ENCODE data around the gene DNASE1L1. TPM values are rescaled to one million over a fixed set of nuclear protein-coding genes. Genes with fewer than 3 reads are reported as not detected.
A peak's percentile ranks its signal among the peaks of the same experiment; 100 is the strongest.

DNASE1L1 gene
- total and polyA plus RNA-seq, 2 of the 13 experiments (the other 11 are each of a cell fraction or from before 2014, with no cell fraction given): 4.7 to 12.3 TPM

GRCh38 chrX:154368630-154369448 lies 40.2 kb downstream of the DNASE1L1 start:
- ChIA-PET CTCF (ENCODE audit: low intra/inter-chr PET ratio, low total read pairs) (no interaction called here), POLR2A (interaction anchor here (0.9 to 3.0 kb wide), 8 partner anchors 18 to 173 kb away, joined by 3 to 17 read pairs (median 4); partner anchors contain the start of genes RPL10 and SLC10A3)
- Histone ChIP-seq H3K9me3 (ENCODE audit: low read length) (no peaks in the 10 kb centered on the region), H3K9ac (ENCODE audit: insufficient read depth, low read depth, low read length) (peak overlapping the region; percentile 84), H3K4me1 (ENCODE audit: insufficient read depth, low read length) (peaks cover 33% of the 10 kb centered on the region), H4K20me1 (ENCODE audit: insufficient read depth, low read length) (peaks cover 7% of the 10 kb centered on the region; the same call in 1 of the 2 replicates), H2AFZ (ENCODE audit: low read length) (no peak overlapping the region), H3K27ac (ENCODE audit: extremely low read length, insufficient read depth, low read length) (peak overlapping the region; percentile 61), H3K4me3 (replicated peaks in 1 of 3; ENCODE audit: insufficient read depth in 1 of 3, low read depth in 2 of 3, low read length in 3 of 3) (peak overlapping the region; percentile 34 to 92 (median 80); a peak in 5 of 6 replicates), H3K79me2 (ENCODE audit: insufficient read depth, low read length) (peaks cover 22% of the 10 kb centered on the region), H3K27me3 (ENCODE audit: control insufficient read depth in 1 of 2, insufficient read depth in 2 of 2, low read length in 2 of 2) (no peaks in the 10 kb centered on the region), H3K36me3 (replicated peaks in 1 of 2; ENCODE audit: control insufficient read depth in 1 of 2, insufficient read depth in 2 of 2, low read length in 2 of 2) (peaks cover 7 to 18% of the 10 kb centered on the region in 2 experiments; a peak in 4 of 5 replicates), H3K4me2 (ENCODE audit: low read depth, low read length) (peak overlapping the region; percentile 73)
- ATAC-seq (peak; percentile 28), DNase-seq (ENCODE audit: low spot score) (peak; percentile 66), FAIRE-seq (no peak)
- in situ Hi-C loops (cut with HindIII; ENCODE audit: extremely low pct_ligation_motif_present, low pct_unique_long_range_greater_than_20kb): no loop called here
- intact Hi-C loops (cut with micrococcal nuclease; ENCODE audit: unreplicated experiment): no loop called here
- no TSS peak for BruUV-seq (replicated peaks)
- WGBS (ENCODE audit: low lambda C conversion rate): no CpG with 5 or more reads among the region's 16 CpGs
- TF ChIP-seq PPARG (CRISPR knock-in tag; conservative IDR thresholded peaks at IDR 0.05) (no peak), GPBP1L1 (CRISPR knock-in tag; IDR thresholded peaks at IDR 0.05) (no peak), CENPBD1 (CRISPR knock-in tag; IDR thresholded peaks at IDR 0.05; ENCODE audit: borderline replicate concordance, low read depth) (no peak), NCOA2 (CRISPR knock-in tag; IDR thresholded peaks at IDR 0.05) (no peak), PREB (CRISPR knock-in tag; IDR thresholded peaks at IDR 0.05) (no peak), RNF219 (CRISPR knock-in tag; IDR thresholded peaks at IDR 0.05) (no peak), ZNF639 (CRISPR knock-in tag; conservative IDR thresholded peaks at IDR 0.05) (no peak), POLR2A (IDR thresholded peaks at IDR 0.05; ENCODE audit: insufficient read depth in 1 of 2, low read depth in 2 of 2, low read length in 2 of 2) (peak in 1 of 2 experiments; percentile 10; a peak in 1 of 4 replicates), FOSL1 (CRISPR knock-in tag; IDR thresholded peaks at IDR 0.05; ENCODE audit: borderline replicate concordance) (peak; percentile 55; the same call in 1 of the 2 replicates), BORCS8-MEF2B (CRISPR knock-in tag; IDR thresholded peaks at IDR 0.05) (no peak), RFX1 (IDR thresholded peaks at IDR 0.05) (peak; percentile 24; the same call in 1 of the 2 replicates), RFX3 (CRISPR knock-in tag; IDR thresholded peaks at IDR 0.05) (peak; percentile 58), MATR3 (CRISPR knock-in tag; IDR thresholded peaks at IDR 0.05) (no peak), ETS1 (CRISPR knock-in tag; IDR thresholded peaks at IDR 0.05) (no peak)

All from HepG2 (cell line).